ENCODE data around the gene ENDOU.
"Not testable (repeated sequence)": the region's sequence is repeated elsewhere in the genome, so short reads cannot be mapped to it uniquely, and the experiment has no call there.

Gene ENDOU

DNA sequence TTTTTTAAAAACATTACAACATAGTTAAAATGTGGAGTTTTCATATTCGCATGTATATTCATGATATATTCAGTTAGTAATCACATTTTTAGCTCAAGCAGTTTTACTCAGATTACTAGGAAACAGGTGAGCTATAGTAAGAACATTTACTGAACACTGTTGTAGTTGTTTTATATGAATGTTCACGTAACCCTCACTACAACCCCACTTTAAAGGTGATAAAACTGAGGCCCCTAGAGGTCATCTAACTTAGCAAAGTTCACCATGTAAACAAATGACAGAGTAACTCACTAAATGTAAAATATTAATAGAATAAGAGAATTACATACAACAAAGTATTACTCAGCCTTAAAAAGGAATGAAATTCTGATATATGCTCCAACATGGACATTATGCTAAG lies 45.5 kb downstream of the ENDOU start:
- ATAC-seq (ENCODE audit: insufficient read depth, low read depth): no peak

DNA sequence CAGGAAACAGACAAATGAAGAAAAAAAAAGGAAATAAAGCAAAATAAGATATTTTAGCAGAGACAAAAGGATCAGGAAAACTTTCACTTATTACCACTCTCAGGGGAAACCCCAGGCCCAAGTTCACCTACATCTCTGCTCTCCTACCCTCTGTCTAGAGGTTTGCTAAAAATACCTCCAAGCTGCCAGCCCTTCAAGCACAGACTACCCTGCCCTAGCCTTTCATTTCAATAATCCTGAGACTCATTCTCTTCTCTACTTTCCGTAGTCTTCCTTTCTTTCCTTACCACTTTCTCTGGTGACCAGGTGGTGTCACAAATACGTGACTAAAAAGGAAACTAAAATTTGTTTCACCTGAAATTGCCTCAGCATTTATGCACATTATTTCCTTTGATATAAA lies 53.2 kb downstream of the ENDOU start:
- DNase-seq: no peak
- Histone ChIP-seq H3K79me2 (ENCODE audit: insufficient read depth, low read length) (no peaks in the 10 kb centered on the region), H3K4me1 (ENCODE audit: insufficient read depth, low read length) (no peaks in the 10 kb centered on the region), H4K20me1 (ENCODE audit: insufficient read depth, low read length) (no peaks in the 10 kb centered on the region), H2AFZ (ENCODE audit: low read depth, low read length) (no peak overlapping the region), H3K4me3 (ENCODE audit: low read depth in 1 of 2, low read length in 2 of 2) (no peak overlapping the region), H3K27me3 (ENCODE audit: insufficient read depth, low read length, poor library complexity) (no peaks in the 10 kb centered on the region), H3K9me3 (ENCODE audit: insufficient read depth, low read length, severe bottlenecking) (no peaks in the 10 kb centered on the region), H3K27ac (ENCODE audit: low read length) (no peak overlapping the region), H3K4me2 (ENCODE audit: insufficient read depth, low read length) (no peak overlapping the region), H3K9ac (ENCODE audit: low read depth, low read length) (no peak overlapping the region), H3K36me3 (ENCODE audit: insufficient read depth, low read length) (peaks cover 52% of the 10 kb centered on the region)
- TF ChIP-seq, protein P1, sequence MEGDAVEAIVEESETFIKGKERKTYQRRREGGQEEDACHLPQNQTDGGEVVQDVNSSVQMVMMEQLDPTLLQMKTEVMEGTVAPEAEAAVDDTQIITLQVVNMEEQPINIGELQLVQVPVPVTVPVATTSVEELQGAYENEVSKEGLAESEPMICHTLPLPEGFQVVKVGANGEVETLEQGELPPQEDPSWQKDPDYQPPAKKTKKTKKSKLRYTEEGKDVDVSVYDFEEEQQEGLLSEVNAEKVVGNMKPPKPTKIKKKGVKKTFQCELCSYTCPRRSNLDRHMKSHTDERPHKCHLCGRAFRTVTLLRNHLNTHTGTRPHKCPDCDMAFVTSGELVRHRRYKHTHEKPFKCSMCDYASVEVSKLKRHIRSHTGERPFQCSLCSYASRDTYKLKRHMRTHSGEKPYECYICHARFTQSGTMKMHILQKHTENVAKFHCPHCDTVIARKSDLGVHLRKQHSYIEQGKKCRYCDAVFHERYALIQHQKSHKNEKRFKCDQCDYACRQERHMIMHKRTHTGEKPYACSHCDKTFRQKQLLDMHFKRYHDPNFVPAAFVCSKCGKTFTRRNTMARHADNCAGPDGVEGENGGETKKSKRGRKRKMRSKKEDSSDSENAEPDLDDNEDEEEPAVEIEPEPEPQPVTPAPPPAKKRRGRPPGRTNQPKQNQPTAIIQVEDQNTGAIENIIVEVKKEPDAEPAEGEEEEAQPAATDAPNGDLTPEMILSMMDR (IDR thresholded peaks at IDR 0.05; ENCODE audit: borderline replicate concordance, extremely low read depth, low read length, poor library complexity, severe bottlenecking): no peak
- TF ChIP-seq EZH2 (IDR thresholded peaks at IDR 0.05; ENCODE audit: borderline replicate concordance, low read depth, low read length, severe bottlenecking): no peak
- no peak for ATAC-seq (ENCODE audit: insufficient read depth, low read depth)

More for the DNA sequence above, 45.5 kb downstream of the ENDOU start:
- Histone ChIP-seq H3K27me3 (ENCODE audit: insufficient read depth, low read length, poor library complexity) (no peaks in the 10 kb centered on the region), H3K9ac (ENCODE audit: low read depth, low read length) (no peak overlapping the region), H3K4me3 (ENCODE audit: low read depth in 1 of 2, low read length in 2 of 2) (no peak overlapping the region), H4K20me1 (ENCODE audit: insufficient read depth, low read length) (no peaks in the 10 kb centered on the region), H3K27ac (ENCODE audit: low read length) (no peak overlapping the region), H2AFZ (ENCODE audit: low read depth, low read length) (no peak overlapping the region), H3K4me2 (ENCODE audit: insufficient read depth, low read length) (no peak overlapping the region), H3K79me2 (ENCODE audit: insufficient read depth, low read length) (no peaks in the 10 kb centered on the region), H3K9me3 (ENCODE audit: insufficient read depth, low read length, severe bottlenecking) (no peaks in the 10 kb centered on the region), H3K36me3 (ENCODE audit: insufficient read depth, low read length) (peaks cover 37% of the 10 kb centered on the region), H3K4me1 (ENCODE audit: insufficient read depth, low read length) (no peaks in the 10 kb centered on the region)
- TF ChIP-seq EZH2 (IDR thresholded peaks at IDR 0.05; ENCODE audit: borderline replicate concordance, low read depth, low read length, severe bottlenecking): no peak
- TF ChIP-seq, protein P1 (IDR thresholded peaks at IDR 0.05; ENCODE audit: borderline replicate concordance, extremely low read depth, low read length, poor library complexity, severe bottlenecking): no peak
- no peak for DNase-seq

DNA sequence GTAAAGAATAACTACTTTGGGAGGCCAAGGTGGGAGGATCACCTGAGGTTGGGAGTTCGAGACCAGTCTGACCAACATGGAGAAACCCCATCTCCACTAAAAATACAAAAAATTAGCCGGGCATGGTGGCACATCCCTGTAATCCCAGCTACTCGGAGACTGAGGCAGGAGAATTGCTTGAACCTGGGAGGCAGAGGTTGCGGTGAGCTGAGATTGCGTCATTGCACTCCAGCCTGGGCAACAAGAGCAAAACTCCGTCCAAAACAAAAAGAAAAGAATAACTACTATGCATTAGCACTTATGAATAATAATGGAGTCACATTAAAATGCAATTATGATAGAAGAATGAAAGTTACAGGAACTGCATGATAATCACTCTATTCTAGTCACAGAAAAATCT lies 57.4 kb downstream of the ENDOU start:
- not testable (repeated sequence) for H3K4me2 ChIP-seq (ENCODE audit: insufficient read depth, low read length); H3K79me2 ChIP-seq (ENCODE audit: insufficient read depth, low read length); ATAC-seq (ENCODE audit: insufficient read depth, low read depth); H3K9me3 ChIP-seq (ENCODE audit: insufficient read depth, low read length, severe bottlenecking); H3K27ac ChIP-seq (ENCODE audit: low read length); H2AFZ ChIP-seq (ENCODE audit: low read depth, low read length); H4K20me1 ChIP-seq (ENCODE audit: insufficient read depth, low read length); H3K4me3 ChIP-seq (ENCODE audit: low read depth in 1 of 2, low read length in 2 of 2); H3K9ac ChIP-seq (ENCODE audit: low read depth, low read length); H3K27me3 ChIP-seq (ENCODE audit: insufficient read depth, low read length, poor library complexity); H3K4me1 ChIP-seq (ENCODE audit: insufficient read depth, low read length); DNase-seq
- peaks cover 73% of the 10 kb centered on the region for H3K36me3 ChIP-seq (ENCODE audit: insufficient read depth, low read length)
